ENCODE results near the gene TTC23.
A peak's percentile ranks its signal among the peaks of the same experiment; 100 is the strongest.

The TTC23 gene

GRCh38 chr15:99180964-99181306 lies 68.4 kb downstream of the TTC23 start:
- no peak overlapping the region for H3K4me3 ChIP-seq (replicated peaks; ENCODE audit: low read depth, low read length)
- no peak for TF ChIP-seq CTCF (IDR thresholded peaks at IDR 0.05; ENCODE audit: low read length, missing control alignments)
- no peak for DNase-seq (ENCODE audit: low read depth)

- TF ChIP-seq CTCF (IDR thresholded peaks at IDR 0.05; ENCODE audit: low read length, missing control alignments), result no peak
- no peak overlapping the region for H3K4me3 ChIP-seq (replicated peaks; ENCODE audit: low read depth, low read length)
- peak; percentile 23 for DNase-seq (ENCODE audit: low read depth)
These were observed 69.1 kb downstream of the TTC23 start for GRCh38 chr15:99180086-99180963.

GRCh38 chr15:99177679-99178078 lies 71.7 kb downstream of the TTC23 start:
- DNase-seq (ENCODE audit: low read depth), result no peak
- no peak for TF ChIP-seq CTCF (IDR thresholded peaks at IDR 0.05; ENCODE audit: low read length, missing control alignments)
- H3K4me3 ChIP-seq (replicated peaks; ENCODE audit: low read depth, low read length), result no peak overlapping the region

GRCh38 chr15:99176757-99177156 lies 72.6 kb downstream of the TTC23 start:
- no peak for DNase-seq (ENCODE audit: low read depth)
- no peak overlapping the region for H3K4me3 ChIP-seq (replicated peaks; ENCODE audit: low read depth, low read length)
- TF ChIP-seq CTCF (IDR thresholded peaks at IDR 0.05; ENCODE audit: low read length, missing control alignments), result no peak

- no peak for TF ChIP-seq CTCF (IDR thresholded peaks at IDR 0.05; ENCODE audit: low read length, missing control alignments)
- no peak overlapping the region for H3K4me3 ChIP-seq (replicated peaks; ENCODE audit: low read depth, low read length)
- no peak for DNase-seq (ENCODE audit: low read depth)
These were observed 74.6 kb downstream of the TTC23 start for GRCh38 chr15:99174567-99175395.

- no peak overlapping the region for H3K4me3 ChIP-seq (replicated peaks; ENCODE audit: low read depth, low read length)
- TF ChIP-seq CTCF (IDR thresholded peaks at IDR 0.05; ENCODE audit: low read length, missing control alignments), result no peak
- DNase-seq (ENCODE audit: low read depth), result no peak
These were observed 76.4 kb downstream of the TTC23 start for GRCh38 chr15:99172989-99173388.

Measured in fibroblast of pulmonary artery (primary cell).